ENCODE measurements around the gene ACBD7.

Gene ACBD7

GRCh38 chr10:15096661-15097010 is 8.1 kb upstream of the ACBD7 start:
- TF ChIP-seq CTCF (IDR thresholded peaks at IDR 0.05; ENCODE audit: borderline replicate concordance, extremely low read depth, low read length, poor library complexity, severe bottlenecking) (no peak), EZH2 (IDR thresholded peaks at IDR 0.05; ENCODE audit: borderline replicate concordance, low read depth, low read length, severe bottlenecking) (no peak)
- peaks cover 43% of the 10 kb centered on the region for H3K79me2 ChIP-seq (ENCODE audit: insufficient read depth, low read length)
- peak overlapping the region; percentile 88 for H2AFZ ChIP-seq (ENCODE audit: low read depth, low read length)
- peak overlapping the region; percentile 75 for H3K9ac ChIP-seq (ENCODE audit: low read depth, low read length)
- peaks cover 15% of the 10 kb centered on the region for H3K36me3 ChIP-seq (ENCODE audit: insufficient read depth, low read length)
- peak overlapping the region; percentile 57 to 70; a peak in 3 of 4 replicates for H3K4me3 ChIP-seq (ENCODE audit: low read depth in 1 of 2, low read length in 2 of 2)
- H3K4me1 ChIP-seq (ENCODE audit: insufficient read depth, low read length): peaks cover 31% of the 10 kb centered on the region
- H3K9me3 ChIP-seq (ENCODE audit: insufficient read depth, low read length, severe bottlenecking): no peaks in the 10 kb centered on the region
- H3K27me3 ChIP-seq (ENCODE audit: insufficient read depth, low read length, poor library complexity): no peaks in the 10 kb centered on the region
- H3K4me2 ChIP-seq (ENCODE audit: insufficient read depth, low read length): peak overlapping the region; percentile 90
- peak overlapping the region; percentile 89; the same call in 1 of the 2 replicates for H3K27ac ChIP-seq (ENCODE audit: low read length)
- DNase-seq (no peak), ATAC-seq (ENCODE audit: insufficient read depth, low read depth) (peak; percentile 45)
- peaks cover 10% of the 10 kb centered on the region for H4K20me1 ChIP-seq (ENCODE audit: insufficient read depth, low read length)

- TF ChIP-seq EZH2 (IDR thresholded peaks at IDR 0.05; ENCODE audit: borderline replicate concordance, low read depth, low read length, severe bottlenecking): no peak
- TF ChIP-seq CTCF (IDR thresholded peaks at IDR 0.05; ENCODE audit: borderline replicate concordance, extremely low read depth, low read length, poor library complexity, severe bottlenecking): no peak
- Histone ChIP-seq H4K20me1 (ENCODE audit: insufficient read depth, low read length) (no peaks in the 10 kb centered on the region), H2AFZ (ENCODE audit: low read depth, low read length) (no peak overlapping the region), H3K36me3 (ENCODE audit: insufficient read depth, low read length) (no peaks in the 10 kb centered on the region), H3K9me3 (ENCODE audit: insufficient read depth, low read length, severe bottlenecking) (no peaks in the 10 kb centered on the region), H3K27ac (ENCODE audit: low read length) (no peak overlapping the region), H3K4me2 (ENCODE audit: insufficient read depth, low read length) (no peak overlapping the region), H3K79me2 (ENCODE audit: insufficient read depth, low read length) (peaks cover 9% of the 10 kb centered on the region), H3K27me3 (ENCODE audit: insufficient read depth, low read length, poor library complexity) (no peaks in the 10 kb centered on the region), H3K4me1 (ENCODE audit: insufficient read depth, low read length) (peaks cover 16% of the 10 kb centered on the region), H3K9ac (ENCODE audit: low read depth, low read length) (no peak overlapping the region), H3K4me3 (ENCODE audit: low read depth in 1 of 2, low read length in 2 of 2) (no peak overlapping the region)
- DNase-seq (no peak), ATAC-seq (ENCODE audit: insufficient read depth, low read depth) (no peak)
Measured at GRCh38 chr10:15092855-15093408, 4.4 kb upstream of the ACBD7 start.

GRCh38 chr10:15091418-15091817 is 2.8 kb upstream of the ACBD7 start:
- H3K4me1 ChIP-seq (ENCODE audit: insufficient read depth, low read length): peaks cover 21% of the 10 kb centered on the region
- no peak overlapping the region for H2AFZ ChIP-seq (ENCODE audit: low read depth, low read length)
- H3K27me3 ChIP-seq (ENCODE audit: insufficient read depth, low read length, poor library complexity): no peaks in the 10 kb centered on the region
- H4K20me1 ChIP-seq (ENCODE audit: insufficient read depth, low read length): no peaks in the 10 kb centered on the region
- peaks cover 10% of the 10 kb centered on the region for H3K79me2 ChIP-seq (ENCODE audit: insufficient read depth, low read length)
- no peaks in the 10 kb centered on the region for H3K36me3 ChIP-seq (ENCODE audit: insufficient read depth, low read length)
- H3K27ac ChIP-seq (ENCODE audit: low read length): no peak overlapping the region
- TF ChIP-seq CTCF (IDR thresholded peaks at IDR 0.05; ENCODE audit: borderline replicate concordance, extremely low read depth, low read length, poor library complexity, severe bottlenecking) (no peak), EZH2 (IDR thresholded peaks at IDR 0.05; ENCODE audit: borderline replicate concordance, low read depth, low read length, severe bottlenecking) (no peak)
- H3K4me3 ChIP-seq (ENCODE audit: low read depth in 1 of 2, low read length in 2 of 2): no peak overlapping the region
- no peak overlapping the region for H3K9ac ChIP-seq (ENCODE audit: low read depth, low read length)
- ATAC-seq (ENCODE audit: insufficient read depth, low read depth) (no peak), DNase-seq (no peak)
- H3K9me3 ChIP-seq (ENCODE audit: insufficient read depth, low read length, severe bottlenecking): no peaks in the 10 kb centered on the region
- no peak overlapping the region for H3K4me2 ChIP-seq (ENCODE audit: insufficient read depth, low read length)

Data from DND-41 (cell line).